Bronchial epithelial cell (primary cell): ENCODE measurements around the gene TARS3. TPM values are rescaled to one million over a fixed set of nuclear protein-coding genes. Genes with fewer than 3 reads are reported as not detected.

Experiments
- DNase-seq: peaks from one replicate; pipeline ENCODE4 v3.0.0-alpha.2; 2010; ENCODE audit warnings: low read depth
- FAIRE-seq: peaks from 2 replicates; lab custom pipeline; 2011; peaks lifted over from hg19 to GRCh38; lab: Jason Lieb, UNC
- H3K27me3 ChIP-seq: 2 replicates; pipeline ENCODE4 v1.5.1; 2011; ENCODE audit warnings: low read length; ENCODE audit not compliant: control insufficient read depth, insufficient read depth
- H3K36me3 ChIP-seq: 2 replicates; pipeline ENCODE4 v1.5.1; 2011; ENCODE audit warnings: low read length; ENCODE audit not compliant: control insufficient read depth, insufficient read depth
- H3K4me3 ChIP-seq: 2 replicates; pipeline ENCODE4 v1.5.1; 2011; ENCODE audit warnings: mild to moderate bottlenecking, low read depth, low read length, control low read depth
- CTCF ChIP-seq: IDR thresholded peaks from 2 replicates; pipeline ENCODE4 v1.5.1; 2011; ENCODE audit warnings: mild to moderate bottlenecking, moderate library complexity, low read length, control low read depth, inconsistent platforms; ENCODE audit not compliant: insufficient read depth, severe bottlenecking
- total RNA-seq: library from RNA; depleted of rRNA; stranded (reverse); fragments of >200 nt; gene quantifications from 2 replicates; pipeline ENCODE4 v1.2.1, GENCODE V29; 2014

The TARS3 gene
- total RNA-seq, 1 donor from 2014 or later = 11.1 TPM

- no peak for FAIRE-seq
- TF ChIP-seq CTCF = no peak
- Histone ChIP-seq H3K4me3 (no peak overlapping the region), H3K36me3 (peaks cover 10% of the 10 kb centered on the region), H3K27me3 (no peaks in the 10 kb centered on the region)
- no peak for DNase-seq
Observed at GRCh38 chr15:101646672-101647071, 77.6 kb downstream of the TARS3 start.

- H3K36me3 ChIP-seq = peaks cover 8% of the 10 kb centered on the region
- TF ChIP-seq CTCF = no peak
- FAIRE-seq (no peak), DNase-seq (no peak)
- no peak overlapping the region for H3K4me3 ChIP-seq
- H3K27me3 ChIP-seq = no peaks in the 10 kb centered on the region
Observed at GRCh38 chr15:101642361-101642760, 81.9 kb downstream of the TARS3 start.

- DNase-seq = peak; percentile 71
- Histone ChIP-seq H3K4me3 (no peak overlapping the region), H3K36me3 (peaks cover 7% of the 10 kb centered on the region), H3K27me3 (no peaks in the 10 kb centered on the region)
- no peak for TF ChIP-seq CTCF
- FAIRE-seq = no peak
Observed at GRCh38 chr15:101641894-101642293, 82.4 kb downstream of the TARS3 start.

GRCh38 chr15:101641129-101641764 lies 83.0 kb downstream of the TARS3 start:
- DNase-seq (peak; percentile 63), FAIRE-seq (no peak)
- H3K36me3 ChIP-seq = peaks cover 7% of the 10 kb centered on the region

GRCh38 chr15:101639667-101640066 lies 84.6 kb downstream of the TARS3 start:
- TF ChIP-seq CTCF = no peak
- DNase-seq = no peak
- H3K27me3 ChIP-seq = no peaks in the 10 kb centered on the region
- H3K4me3 ChIP-seq = no peak overlapping the region
- no peak for FAIRE-seq
- peaks cover 7% of the 10 kb centered on the region for H3K36me3 ChIP-seq

More at GRCh38 chr15:101641129-101641764, 83.0 kb downstream of the TARS3 start:
- Histone ChIP-seq H3K4me3 (no peak overlapping the region), H3K27me3 (no peaks in the 10 kb centered on the region)
- peak; percentile 79 for TF ChIP-seq CTCF

GRCh38 chr15:101637919-101638318 lies 86.4 kb downstream of the TARS3 start:
- FAIRE-seq (no peak), DNase-seq (no peak)
- Histone ChIP-seq H3K27me3 (no peaks in the 10 kb centered on the region), H3K4me3 (no peak overlapping the region), H3K36me3 (peaks cover 4% of the 10 kb centered on the region)
- TF ChIP-seq CTCF = no peak
